DND-41 (cell line): ENCODE measurements around the gene STC2.

ENCODE experiments used
- ATAC-seq: fragments of 200-7000 bp; cut with Tn5 transposase; 3 replicates; pipeline ENCODE4 v1.9.1; 2021; ENCODE audit warnings: low read depth; ENCODE audit not compliant: insufficient read depth
- DNase-seq: peaks from one replicate; pipeline ENCODE4 v3.0.0-alpha.2; 2020
- H2AFZ ChIP-seq: 2 replicates; pipeline ENCODE4 v1.6.0; 2012; ENCODE audit warnings: low read depth, low read length
- H3K27ac ChIP-seq: 2 replicates; pipeline ENCODE4 v1.5.1; 2012; ENCODE audit warnings: low read length, inconsistent platforms
- H3K27me3 ChIP-seq: fragments of 200-600 bp; sonication (generic); 2 replicates; pipeline ENCODE4 v1.6.0; 2012; ENCODE audit warnings: low read length, mild to moderate bottlenecking, inconsistent platforms; ENCODE audit not compliant: insufficient read depth, poor library complexity
- H3K36me3 ChIP-seq: 2 replicates; pipeline ENCODE4 v1.5.1; 2012; ENCODE audit warnings: low read length, inconsistent platforms; ENCODE audit not compliant: insufficient read depth
- H3K4me1 ChIP-seq: 2 replicates; pipeline ENCODE4 v1.5.1; 2012; ENCODE audit warnings: mild to moderate bottlenecking, low read length; ENCODE audit not compliant: insufficient read depth
- H3K4me2 ChIP-seq: 2 replicates; pipeline ENCODE4 v1.6.0; 2012; ENCODE audit warnings: mild to moderate bottlenecking, moderate library complexity, low read length, inconsistent platforms; ENCODE audit not compliant: insufficient read depth
- H3K4me3 ChIP-seq, 2 experiments: fragments of 200-600 bp in 1 of 2; shearing (Covaris generic) in 1 of 2; 2 replicates each; pipeline ENCODE4 v1.5.1; 2012 to 2016; ENCODE audit warnings: inconsistent platforms in 2 of 2, low read length in 2 of 2, mild to moderate bottlenecking in 2 of 2, low read depth in 1 of 2, moderate library complexity in 1 of 2
- H3K79me2 ChIP-seq: 2 replicates; pipeline ENCODE4 v1.6.0; 2012; ENCODE audit warnings: low read length, inconsistent platforms; ENCODE audit not compliant: insufficient read depth
- H3K9ac ChIP-seq: 2 replicates; pipeline ENCODE4 v1.6.0; 2012; ENCODE audit warnings: low read depth, mild to moderate bottlenecking, inconsistent platforms, low read length, moderate library complexity
- H3K9me3 ChIP-seq: 2 replicates; pipeline ENCODE4 v1.5.1; 2012; ENCODE audit warnings: low read length, moderate library complexity, mild to moderate bottlenecking, inconsistent platforms; ENCODE audit not compliant: insufficient read depth, severe bottlenecking
- H4K20me1 ChIP-seq: 2 replicates; pipeline ENCODE4 v1.6.0; 2012; ENCODE audit warnings: low read length; ENCODE audit not compliant: insufficient read depth
- CTCF ChIP-seq: IDR thresholded peaks from 2 replicates; pipeline ENCODE4 v1.5.1; 2012; ENCODE audit warnings: borderline replicate concordance, low read length, moderate library complexity, mild to moderate bottlenecking; ENCODE audit not compliant: poor library complexity, severe bottlenecking; ENCODE audit errors: extremely low read depth
- EZH2 ChIP-seq: IDR thresholded peaks from 3 replicates; pipeline ENCODE4 v1.6.1; 2012; ENCODE audit warnings: borderline replicate concordance, low read depth, mild to moderate bottlenecking, moderate library complexity, low read length, inconsistent platforms; ENCODE audit not compliant: severe bottlenecking

STC2 gene

GRCh38 chr5:173298213-173298926 lies 29.8 kb downstream of the STC2 start:
- no peak for DNase-seq
- Histone ChIP-seq H4K20me1 (peaks cover 11% of the 10 kb centered on the region), H3K4me2 (no peak overlapping the region), H3K4me3 (no peak overlapping the region), H3K27me3 (peaks cover 29% of the 10 kb centered on the region), H3K4me1 (peaks cover 6% of the 10 kb centered on the region), H3K79me2 (no peaks in the 10 kb centered on the region), H2AFZ (no peak overlapping the region), H3K9ac (no peak overlapping the region), H3K27ac (no peak overlapping the region), H3K9me3 (no peaks in the 10 kb centered on the region), H3K36me3 (no peaks in the 10 kb centered on the region)
- ATAC-seq, result no peak
- no peak for TF ChIP-seq EZH2
- TF ChIP-seq CTCF, result no peak

GRCh38 chr5:173297813-173298212 lies 30.4 kb downstream of the STC2 start:
- DNase-seq (no peak), ATAC-seq (no peak)
- TF ChIP-seq EZH2 (no peak), CTCF (no peak)
- no peak overlapping the region for H3K4me2 ChIP-seq
- no peaks in the 10 kb centered on the region for H3K79me2 ChIP-seq
- H3K27me3 ChIP-seq, result peaks cover 30% of the 10 kb centered on the region
- no peak overlapping the region for H2AFZ ChIP-seq
- no peak overlapping the region for H3K27ac ChIP-seq
- no peaks in the 10 kb centered on the region for H3K9me3 ChIP-seq
- no peak overlapping the region for H3K9ac ChIP-seq
- H3K4me1 ChIP-seq, result peaks cover 6% of the 10 kb centered on the region
- no peak overlapping the region for H3K4me3 ChIP-seq
- peaks cover 11% of the 10 kb centered on the region for H4K20me1 ChIP-seq
- H3K36me3 ChIP-seq, result no peaks in the 10 kb centered on the region

GRCh38 chr5:173296737-173297676 lies 31.2 kb downstream of the STC2 start:
- TF ChIP-seq EZH2, result no peak
- no peak for TF ChIP-seq CTCF
- H3K4me1 ChIP-seq, result peaks cover 6% of the 10 kb centered on the region
- H2AFZ ChIP-seq, result no peak overlapping the region
- DNase-seq (no peak), ATAC-seq (no peak)
- H3K27ac ChIP-seq, result no peak overlapping the region
- no peaks in the 10 kb centered on the region for H3K9me3 ChIP-seq
- no peak overlapping the region for H3K4me3 ChIP-seq
- no peaks in the 10 kb centered on the region for H3K79me2 ChIP-seq
- no peak overlapping the region for H3K4me2 ChIP-seq
- H3K9ac ChIP-seq, result no peak overlapping the region
- no peaks in the 10 kb centered on the region for H3K36me3 ChIP-seq
- peaks cover 25% of the 10 kb centered on the region for H3K27me3 ChIP-seq
- peaks cover 11% of the 10 kb centered on the region for H4K20me1 ChIP-seq
